ENCODE data around the gene INHBE. TPM values are rescaled to one million over a fixed set of nuclear protein-coding genes. Genes with fewer than 3 reads are reported as not detected.

Gene INHBE
- total RNA-seq, 1 donor from 2014 or later, result 0.61 TPM

DNA sequence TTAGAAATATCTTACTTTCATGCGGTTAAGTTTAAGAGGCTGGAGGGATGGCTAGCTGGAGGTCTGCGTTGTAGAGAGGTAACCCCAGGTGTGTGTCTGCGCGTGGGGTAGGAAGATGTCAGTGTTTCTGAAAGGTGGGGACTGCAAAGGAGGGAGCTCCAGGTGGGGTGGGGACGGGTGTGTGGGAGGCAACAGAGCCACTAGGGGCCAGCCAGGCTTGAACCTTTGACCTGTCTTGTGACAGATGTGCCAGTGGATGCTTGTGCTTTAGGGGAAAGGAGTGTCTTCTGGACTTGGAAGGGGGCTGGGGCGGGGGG, 5.3 kb downstream of the INHBE start:
- Mint-ChIP-seq H3K9me3 (no peaks in the 10 kb centered on the region), H3K27ac (ENCODE audit: unreplicated experiment) (no peak overlapping the region), H3K4me1 (peaks cover 41% of the 10 kb centered on the region), H3K4me3 (peak overlapping the region; percentile 88), H3K27me3 (ENCODE audit: low read depth) (peaks cover 68% of the 10 kb centered on the region), H3K36me3 (ENCODE audit: low read depth) (no peaks in the 10 kb centered on the region)
- no peak for DNase-seq (ENCODE audit: low read depth, low spot score)
- TF ChIP-seq CTCF (conservative IDR thresholded peaks at IDR 0.05), result no peak

DNA sequence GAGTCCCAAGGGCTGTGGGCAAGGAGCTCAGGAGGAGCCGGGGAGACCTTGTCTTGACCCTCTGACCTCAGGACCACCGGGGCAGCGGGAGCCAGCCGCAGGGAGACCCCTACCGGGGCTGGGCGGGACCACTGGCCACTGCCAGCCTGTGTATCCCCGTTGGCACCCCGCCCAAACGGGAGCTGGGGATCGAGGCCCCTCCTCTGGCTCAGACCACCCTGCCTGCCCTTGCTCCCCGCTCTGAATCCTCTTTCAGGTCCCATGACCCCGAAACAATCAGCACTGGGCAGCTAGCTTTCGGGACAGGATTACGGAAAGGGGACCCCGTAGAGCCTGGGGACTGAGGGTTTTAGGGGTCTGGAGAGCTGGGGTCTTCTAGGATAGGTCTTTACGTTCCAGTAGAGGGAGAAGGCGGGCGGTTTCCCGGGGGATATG, 5.8 kb downstream of the INHBE start:
- Mint-ChIP-seq H3K4me3 (peak overlapping the region; percentile 88), H3K36me3 (ENCODE audit: low read depth) (no peaks in the 10 kb centered on the region), H3K27ac (ENCODE audit: unreplicated experiment) (no peak overlapping the region), H3K4me1 (peaks cover 40% of the 10 kb centered on the region), H3K9me3 (no peaks in the 10 kb centered on the region), H3K27me3 (ENCODE audit: low read depth) (peaks cover 70% of the 10 kb centered on the region)
- peak; percentile 54 for DNase-seq (ENCODE audit: low read depth, low spot score)
- TF ChIP-seq CTCF (conservative IDR thresholded peaks at IDR 0.05), result no peak

DNA sequence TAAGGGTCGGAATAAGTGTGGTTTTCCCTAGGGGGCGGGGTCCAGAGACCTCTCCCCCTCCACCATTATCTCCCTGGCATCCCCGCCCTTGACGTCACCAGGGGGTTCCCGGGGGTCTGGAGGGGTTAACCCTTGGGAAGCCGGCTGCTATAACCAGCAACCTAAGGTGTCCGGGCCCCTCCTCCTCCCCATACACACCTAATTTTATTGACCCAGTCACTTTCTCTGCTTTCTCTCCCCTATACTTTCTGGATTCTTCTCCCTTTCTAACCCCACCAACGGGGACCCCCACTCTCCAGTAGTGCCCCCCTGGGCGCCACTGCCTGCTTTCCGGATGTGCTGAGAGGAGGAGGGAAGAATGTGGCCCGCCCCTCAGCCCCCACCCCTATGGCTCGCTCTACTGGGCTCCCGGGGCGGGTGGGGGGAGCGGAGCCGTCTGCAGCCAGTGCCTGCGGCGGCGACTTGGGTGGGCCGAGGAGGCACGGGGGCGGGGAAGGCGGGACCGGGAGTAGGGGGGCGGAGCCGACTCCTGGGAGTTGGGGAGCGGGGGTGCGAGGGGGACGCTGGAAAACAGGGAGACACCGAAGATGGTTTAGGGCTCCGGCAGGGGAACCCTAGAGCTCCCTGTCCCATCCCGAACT, 6.3 kb downstream of the INHBE start:
- H3K4me1 Mint-ChIP-seq, result peaks cover 36% of the 10 kb centered on the region
- DNase-seq (ENCODE audit: low read depth, low spot score), result peak; percentile 42
- H3K27ac Mint-ChIP-seq (ENCODE audit: unreplicated experiment), result no peak overlapping the region
- H3K36me3 Mint-ChIP-seq (ENCODE audit: low read depth), result no peaks in the 10 kb centered on the region
- peak overlapping the region; percentile 88 for H3K4me3 Mint-ChIP-seq
- no peak for TF ChIP-seq CTCF (conservative IDR thresholded peaks at IDR 0.05)
- no peaks in the 10 kb centered on the region for H3K9me3 Mint-ChIP-seq
- peaks cover 69% of the 10 kb centered on the region for H3K27me3 Mint-ChIP-seq (ENCODE audit: low read depth)

DNA sequence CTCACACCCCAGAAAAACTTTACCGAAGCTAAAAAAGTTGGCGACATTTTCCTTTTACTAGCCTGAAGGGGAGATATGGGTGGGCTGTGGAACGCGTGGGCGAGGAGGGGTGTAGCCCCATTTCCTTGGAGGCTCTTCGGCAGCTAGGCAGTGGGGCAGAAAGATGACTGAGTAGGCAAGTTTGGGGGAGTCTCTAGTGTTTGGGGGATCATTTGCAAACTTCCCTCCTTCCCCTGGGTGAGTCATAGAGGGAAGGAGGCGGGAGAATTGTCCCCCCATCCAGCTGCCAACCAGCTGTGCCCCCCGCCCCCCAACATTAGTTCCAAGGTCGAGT, 6.8 kb downstream of the INHBE start:
- peaks cover 70% of the 10 kb centered on the region for H3K27me3 Mint-ChIP-seq (ENCODE audit: low read depth)
- DNase-seq (ENCODE audit: low read depth, low spot score), result no peak
- no peak overlapping the region for H3K27ac Mint-ChIP-seq (ENCODE audit: unreplicated experiment)
- peaks cover 36% of the 10 kb centered on the region for H3K4me1 Mint-ChIP-seq
- no peaks in the 10 kb centered on the region for H3K9me3 Mint-ChIP-seq
- TF ChIP-seq CTCF (conservative IDR thresholded peaks at IDR 0.05), result no peak
- H3K4me3 Mint-ChIP-seq, result peak overlapping the region; percentile 88
- H3K36me3 Mint-ChIP-seq (ENCODE audit: low read depth), result no peaks in the 10 kb centered on the region

- DNase-seq (ENCODE audit: low read depth, low spot score), result peak; percentile 94
- no peaks in the 10 kb centered on the region for H3K36me3 Mint-ChIP-seq (ENCODE audit: low read depth)
- peaks cover 36% of the 10 kb centered on the region for H3K4me1 Mint-ChIP-seq
- H3K4me3 Mint-ChIP-seq, result peak overlapping the region; percentile 88
- H3K9me3 Mint-ChIP-seq, result no peaks in the 10 kb centered on the region
- peaks cover 75% of the 10 kb centered on the region for H3K27me3 Mint-ChIP-seq (ENCODE audit: low read depth)
- H3K27ac Mint-ChIP-seq (ENCODE audit: unreplicated experiment), result peak overlapping the region; percentile 31
- peak; percentile 98 for TF ChIP-seq CTCF (conservative IDR thresholded peaks at IDR 0.05)
Observed at GRCh38 chr12:57462251-57462911, 7.3 kb downstream of the INHBE start.

Data from neural crest cell (in vitro differentiated cells).